HS-5 (cell line): Measurements from ENCODE around the gene CFC1.
"Not testable (repeated sequence)": the region's sequence is repeated elsewhere in the genome, so short reads cannot be mapped to it uniquely, and the experiment has no call there.

Experiments used
- DNase-seq: peaks from one replicate; pipeline ENCODE4 v3.0.0-alpha.2; 2012; ENCODE audit warnings: low read depth

Gene CFC1

DNA sequence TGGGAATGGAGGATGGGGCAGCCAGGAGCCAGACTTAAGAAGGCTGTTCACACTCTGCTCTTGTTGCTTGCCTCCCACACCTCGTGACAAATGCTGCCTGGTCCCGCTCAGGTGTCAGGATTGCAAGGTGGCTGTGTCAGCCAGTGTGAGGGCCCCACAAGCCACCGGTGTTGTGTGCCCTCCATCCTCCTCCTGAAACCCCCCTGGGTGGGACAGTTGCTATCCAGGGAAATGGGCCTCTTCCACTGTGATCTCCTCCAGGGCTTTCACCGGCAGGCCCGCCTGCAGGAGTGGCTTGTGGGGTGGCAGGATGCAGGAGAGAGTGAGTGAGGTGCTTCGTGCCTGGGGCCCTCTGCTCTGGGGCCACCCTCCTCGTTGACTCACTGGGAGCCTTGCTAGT is 16.4 kb downstream of the CFC1 start:
- not testable (repeated sequence) for DNase-seq

GRCh38 chr2:130581491-130581890 is 17.9 kb downstream of the CFC1 start:
- not testable (repeated sequence) for DNase-seq

DNA sequence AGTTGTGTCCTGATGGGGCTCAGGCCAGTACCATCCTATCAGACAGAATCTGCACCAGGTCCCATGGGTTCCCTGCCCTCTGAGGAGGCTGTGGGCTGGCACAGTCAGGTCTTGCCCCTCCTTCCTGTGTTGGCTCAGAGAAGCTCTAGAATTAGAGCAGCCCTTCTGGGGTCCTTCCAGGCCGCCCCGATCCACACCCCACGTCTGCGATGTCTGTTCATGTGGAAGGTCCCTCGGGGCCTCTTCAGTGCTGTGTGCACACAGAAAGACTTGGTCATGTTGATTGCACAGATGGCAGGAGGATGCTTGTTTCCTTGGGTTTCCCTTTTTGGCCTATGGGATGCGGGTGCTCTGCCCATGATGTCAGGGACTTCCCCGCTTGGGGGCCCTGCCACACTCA is 20.3 kb downstream of the CFC1 start:
- not testable (repeated sequence) for DNase-seq

DNA sequence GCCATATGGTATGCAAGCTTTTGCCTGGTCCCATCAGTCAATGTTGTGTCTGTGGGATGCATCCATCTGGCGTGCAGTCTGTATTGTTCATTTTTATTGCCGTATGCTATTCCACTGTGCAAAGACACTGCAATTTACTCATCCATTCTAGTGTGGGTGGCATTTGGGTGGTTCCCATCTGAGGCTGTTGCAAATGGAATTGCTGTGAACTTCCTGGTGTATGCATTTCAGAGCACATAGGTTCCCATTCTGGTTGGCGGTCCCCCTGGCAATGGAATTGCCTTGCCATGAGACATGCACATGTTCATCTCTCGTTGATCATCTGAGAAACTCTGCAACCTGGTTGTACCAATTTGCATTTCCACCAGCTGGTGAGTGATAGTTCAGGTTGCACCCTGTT is 21.8 kb downstream of the CFC1 start:
- not testable (repeated sequence) for DNase-seq

DNA sequence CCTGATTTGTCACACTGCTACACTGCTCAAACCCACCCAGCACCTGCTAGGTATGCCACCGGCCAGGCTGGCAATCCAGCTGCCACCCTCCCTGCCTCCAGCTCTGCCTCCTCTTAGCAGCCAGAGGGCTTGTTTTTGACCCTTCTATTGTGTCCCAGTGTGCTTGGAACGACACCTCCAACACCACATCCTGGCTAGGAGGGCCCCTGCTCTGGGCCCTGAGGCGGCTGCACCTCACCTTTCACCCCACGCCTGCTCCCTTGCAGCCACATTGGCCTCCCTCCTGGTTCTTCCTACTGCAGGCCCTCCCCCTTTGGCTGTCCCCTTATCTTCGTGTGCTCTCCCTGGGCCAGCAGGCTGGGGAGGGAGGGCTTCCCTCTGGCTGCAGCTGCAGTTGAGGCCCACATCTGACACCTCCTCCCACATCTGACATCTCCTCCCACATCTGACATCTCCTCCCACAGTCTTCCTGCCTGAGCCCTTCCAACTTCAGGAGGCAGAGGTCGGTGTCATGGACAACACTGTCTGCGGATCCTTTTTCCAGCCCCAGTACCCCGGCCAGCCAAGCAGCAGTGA is 23.1 kb downstream of the CFC1 start:
- not testable (repeated sequence) for DNase-seq

DNA sequence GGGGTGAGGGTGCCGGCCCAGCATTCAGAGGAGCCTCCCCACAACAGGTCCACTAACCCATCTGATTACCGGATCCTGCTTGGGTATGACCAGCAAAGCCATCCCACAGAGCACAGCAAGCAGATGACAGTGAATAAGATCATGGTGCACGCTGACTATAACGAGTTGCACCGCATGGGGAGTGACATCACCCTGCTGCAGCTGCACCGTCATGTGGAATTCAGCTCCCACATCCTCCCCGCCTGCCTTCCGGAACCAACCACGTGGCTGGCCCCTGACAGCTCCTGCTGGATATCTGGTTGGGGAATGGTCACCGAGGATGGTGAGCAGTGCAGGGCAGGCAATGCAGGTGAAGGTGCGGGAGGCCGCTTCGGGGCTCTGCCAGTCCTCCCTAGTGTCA is 25.1 kb downstream of the CFC1 start:
- DNase-seq, result not testable (repeated sequence)

DNA sequence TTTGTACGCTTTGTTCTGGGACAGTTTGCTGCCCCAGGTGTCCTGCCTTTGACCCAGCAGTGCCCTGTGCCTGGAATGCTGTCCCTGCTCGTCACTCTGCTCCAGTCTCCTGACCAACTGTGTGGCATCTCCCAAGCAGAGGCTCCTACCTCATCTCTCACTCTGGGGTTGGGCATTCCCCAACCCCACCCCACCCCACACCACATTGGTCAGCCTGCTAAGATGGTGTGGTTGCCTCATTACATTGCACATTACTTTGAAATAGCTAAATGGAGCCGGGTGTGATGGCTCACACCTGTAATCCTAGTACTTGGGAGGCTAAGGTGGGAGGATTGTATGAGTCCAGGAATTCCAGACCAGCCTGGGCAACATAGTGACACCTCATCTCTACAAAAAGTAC is 27.4 kb downstream of the CFC1 start:
- DNase-seq, result not testable (repeated sequence)

GRCh38 chr2:130566165-130566564 is 33.2 kb downstream of the CFC1 start:
- DNase-seq, result not testable (repeated sequence)

DNA sequence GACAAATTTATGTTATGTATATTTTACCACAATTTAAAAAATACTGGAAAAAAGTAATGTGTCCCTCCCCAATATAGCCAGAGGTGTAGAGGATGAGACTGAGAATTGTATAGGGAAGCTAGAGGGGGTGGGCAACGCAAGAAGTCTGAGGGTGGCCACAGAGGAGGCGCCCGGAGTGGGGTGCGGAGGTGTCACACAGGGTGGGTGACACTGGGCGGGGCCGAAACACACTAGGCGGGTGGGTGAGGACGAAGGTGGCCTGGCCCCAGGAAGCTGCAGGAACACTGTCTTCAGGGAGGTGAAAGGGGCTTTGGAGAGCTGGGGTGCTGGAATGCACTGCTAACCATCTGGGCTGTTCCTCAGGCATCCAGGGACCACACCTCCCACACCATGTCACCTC is 42.9 kb downstream of the CFC1 start:
- not testable (repeated sequence) for DNase-seq

- not testable (repeated sequence) for DNase-seq
Measured at GRCh38 chr2:130554178-130554577, 45.2 kb downstream of the CFC1 start.

DNA sequence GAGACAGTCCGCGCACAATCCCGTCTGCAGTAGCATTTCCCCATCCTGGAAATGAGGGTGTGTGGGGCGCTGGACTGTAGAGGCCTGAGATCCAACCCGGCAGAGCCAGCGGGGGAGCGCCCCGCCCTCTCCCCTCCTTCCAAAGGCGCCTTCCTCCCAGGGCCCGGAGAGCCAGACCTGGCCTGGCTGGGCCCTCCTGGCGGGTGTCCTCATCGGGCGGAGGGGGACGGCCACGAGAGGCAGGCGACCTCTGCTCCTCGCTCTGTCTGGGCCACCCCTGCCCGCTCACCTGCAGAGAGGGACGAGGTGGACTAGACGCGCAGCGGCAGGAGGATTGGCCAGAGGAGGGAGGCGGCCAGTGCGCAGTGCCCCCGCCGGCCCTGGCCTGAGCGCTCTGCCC is 49.9 kb downstream of the CFC1 start:
- DNase-seq, result not testable (repeated sequence)

GRCh38 chr2:130548418-130548817 is 51.0 kb downstream of the CFC1 start:
- not testable (repeated sequence) for DNase-seq

GRCh38 chr2:130544978-130545377 is 54.4 kb downstream of the CFC1 start:
- DNase-seq, result not testable (repeated sequence)

DNA sequence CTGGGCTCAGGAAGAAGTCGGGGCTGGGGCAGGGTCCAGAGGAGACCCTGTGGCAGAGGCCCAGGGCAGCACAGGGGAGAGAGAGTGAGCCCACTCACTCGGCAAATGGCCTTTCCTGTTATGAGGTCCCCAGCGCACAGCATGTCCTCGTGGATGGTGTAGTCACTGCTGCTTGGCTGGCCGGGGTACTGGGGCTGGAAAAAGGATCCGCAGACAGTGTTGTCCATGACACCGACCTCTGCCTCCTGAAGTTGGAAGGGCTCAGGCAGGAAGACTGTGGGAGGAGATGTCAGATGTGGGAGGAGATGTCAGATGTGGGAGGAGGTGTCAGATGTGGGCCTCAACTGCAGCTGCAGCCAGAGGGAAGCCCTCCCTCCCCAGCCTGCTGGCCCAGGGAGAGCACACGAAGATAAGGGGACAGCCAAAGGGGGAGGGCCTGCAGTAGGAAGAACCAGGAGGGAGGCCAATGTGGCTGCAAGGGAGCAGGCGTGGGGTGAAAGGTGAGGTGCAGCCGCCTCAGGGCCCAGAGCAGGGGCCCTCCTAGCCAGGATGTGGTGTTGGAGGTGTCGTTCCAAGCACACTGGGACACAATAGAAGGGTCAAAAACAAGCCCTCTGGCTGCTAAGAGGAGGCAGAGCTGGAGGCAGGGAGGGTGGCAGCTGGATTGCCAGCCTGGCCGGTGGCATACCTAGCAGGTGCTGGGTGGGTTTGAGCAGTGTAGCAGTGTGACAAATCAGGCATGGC is 55.4 kb downstream of the CFC1 start:
- not testable (repeated sequence) for DNase-seq

DNA sequence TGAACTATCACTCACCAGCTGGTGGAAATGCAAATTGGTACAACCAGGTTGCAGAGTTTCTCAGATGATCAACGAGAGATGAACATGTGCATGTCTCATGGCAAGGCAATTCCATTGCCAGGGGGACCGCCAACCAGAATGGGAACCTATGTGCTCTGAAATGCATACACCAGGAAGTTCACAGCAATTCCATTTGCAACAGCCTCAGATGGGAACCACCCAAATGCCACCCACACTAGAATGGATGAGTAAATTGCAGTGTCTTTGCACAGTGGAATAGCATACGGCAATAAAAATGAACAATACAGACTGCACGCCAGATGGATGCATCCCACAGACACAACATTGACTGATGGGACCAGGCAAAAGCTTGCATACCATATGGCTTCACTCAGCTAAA is 56.6 kb downstream of the CFC1 start:
- DNase-seq, result not testable (repeated sequence)
